Fibroblast of villous mesenchyme (primary cell): ENCODE results near the gene GOLGA6A. TPM values are rescaled to one million over a fixed set of nuclear protein-coding genes. Genes with fewer than 3 reads are reported as not detected.
A peak's percentile ranks its signal among the peaks of the same experiment; 100 is the strongest.

Source experiments
- DNase-seq: peaks from one replicate; pipeline ENCODE4 v3.0.0-alpha.2; 2010; ENCODE audit warnings: low read depth
- H3K4me3 ChIP-seq: 2 replicates; pipeline ENCODE4 v1.5.1; 2011; ENCODE audit warnings: low read depth, mild to moderate bottlenecking, low read length
- total RNA-seq: library from RNA; depleted of rRNA; stranded (reverse); fragments of >200 nt; gene quantifications from 2 replicates; pipeline ENCODE4 v1.2.3, GENCODE V29; 2012
- TF ChIP-seq, protein P1 (sequence below): IDR thresholded peaks from 2 replicates; pipeline ENCODE4 v1.5.1; 2012; ENCODE audit warnings: low read depth, mild to moderate bottlenecking, low read length; ENCODE audit not compliant: insufficient read depth

GOLGA6A gene
- total RNA-seq, 1 donor: not detected

GRCh38 chr15:74127954-74128784 is 45.8 kb upstream of the GOLGA6A start:
- peak overlapping the region; percentile 56 for H3K4me3 ChIP-seq
- DNase-seq: peak; percentile 37
- TF ChIP-seq, protein P1, sequence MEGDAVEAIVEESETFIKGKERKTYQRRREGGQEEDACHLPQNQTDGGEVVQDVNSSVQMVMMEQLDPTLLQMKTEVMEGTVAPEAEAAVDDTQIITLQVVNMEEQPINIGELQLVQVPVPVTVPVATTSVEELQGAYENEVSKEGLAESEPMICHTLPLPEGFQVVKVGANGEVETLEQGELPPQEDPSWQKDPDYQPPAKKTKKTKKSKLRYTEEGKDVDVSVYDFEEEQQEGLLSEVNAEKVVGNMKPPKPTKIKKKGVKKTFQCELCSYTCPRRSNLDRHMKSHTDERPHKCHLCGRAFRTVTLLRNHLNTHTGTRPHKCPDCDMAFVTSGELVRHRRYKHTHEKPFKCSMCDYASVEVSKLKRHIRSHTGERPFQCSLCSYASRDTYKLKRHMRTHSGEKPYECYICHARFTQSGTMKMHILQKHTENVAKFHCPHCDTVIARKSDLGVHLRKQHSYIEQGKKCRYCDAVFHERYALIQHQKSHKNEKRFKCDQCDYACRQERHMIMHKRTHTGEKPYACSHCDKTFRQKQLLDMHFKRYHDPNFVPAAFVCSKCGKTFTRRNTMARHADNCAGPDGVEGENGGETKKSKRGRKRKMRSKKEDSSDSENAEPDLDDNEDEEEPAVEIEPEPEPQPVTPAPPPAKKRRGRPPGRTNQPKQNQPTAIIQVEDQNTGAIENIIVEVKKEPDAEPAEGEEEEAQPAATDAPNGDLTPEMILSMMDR: no peak

- DNase-seq: peak; percentile 87
- peak overlapping the region; percentile 56 for H3K4me3 ChIP-seq
- TF ChIP-seq, protein P1: peak; percentile 93
Observed at GRCh38 chr15:74127255-74127953, 45.1 kb upstream of the GOLGA6A start.

DNA sequence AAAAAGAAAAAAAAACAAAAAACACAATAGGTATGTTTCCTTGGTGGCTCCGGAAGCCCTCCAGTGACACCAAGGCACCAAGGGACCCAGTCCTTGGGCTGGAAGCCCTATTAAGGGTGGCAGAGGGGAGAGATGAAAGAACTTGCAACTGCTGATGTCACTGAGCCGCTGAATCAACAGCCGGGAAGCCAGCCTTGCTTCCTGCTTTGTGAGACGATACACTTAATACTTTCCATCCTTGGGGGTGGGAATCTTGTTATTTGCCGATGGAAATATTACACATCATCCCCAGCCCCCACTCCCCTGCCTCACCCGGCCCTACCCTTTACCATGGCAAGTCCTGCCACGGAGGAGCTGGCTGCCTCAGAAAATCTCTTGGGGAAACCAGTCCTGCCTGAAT is 42.4 kb upstream of the GOLGA6A start:
- DNase-seq: no peak
- H3K4me3 ChIP-seq: no peak overlapping the region
- TF ChIP-seq, protein P1: no peak

GRCh38 chr15:74124196-74124595 is 41.8 kb upstream of the GOLGA6A start:
- TF ChIP-seq, protein P1: no peak
- no peak overlapping the region for H3K4me3 ChIP-seq
- no peak for DNase-seq

DNA sequence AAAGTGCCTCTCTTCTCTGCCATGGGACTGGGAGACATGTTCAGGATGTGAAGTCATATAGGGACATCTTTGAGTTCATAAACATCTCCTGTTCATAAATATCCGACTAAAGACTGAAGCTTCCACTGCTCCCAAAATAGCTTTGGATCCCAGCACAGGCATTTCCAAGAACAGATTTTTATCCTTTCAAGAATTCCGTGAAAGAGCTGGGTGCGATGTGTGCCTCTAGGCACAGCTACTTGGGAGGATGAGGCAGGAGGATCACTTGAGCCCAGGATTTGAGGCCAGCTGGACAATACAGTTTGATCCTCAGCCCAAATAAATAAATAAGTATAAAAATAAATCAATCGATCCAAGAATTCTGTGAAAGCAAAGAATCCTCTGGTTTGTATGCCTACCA is 41.3 kb upstream of the GOLGA6A start:
- no peak for DNase-seq
- TF ChIP-seq, protein P1: no peak
- no peak overlapping the region for H3K4me3 ChIP-seq

DNA sequence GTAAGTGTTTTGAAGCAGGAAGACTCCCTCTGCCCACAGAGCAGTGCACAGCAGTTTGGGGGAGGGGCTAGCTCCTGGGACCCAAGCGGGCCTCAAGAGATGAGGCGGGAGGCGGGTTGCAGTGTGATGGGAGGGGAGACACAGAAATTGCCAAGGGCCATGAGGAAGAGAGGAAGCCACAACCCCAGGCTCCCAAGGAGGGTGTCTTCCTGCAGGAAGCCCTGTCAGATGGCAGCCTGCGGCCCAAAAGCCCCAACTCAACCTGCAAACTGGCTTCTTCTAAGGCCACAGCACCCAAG is 40.7 kb upstream of the GOLGA6A start:
- TF ChIP-seq, protein P1: no peak
- no peak overlapping the region for H3K4me3 ChIP-seq
- no peak for DNase-seq
